Right atrium auricular region (tissue), 2 donors: Measurements from ENCODE around the gene MCF2L. TPM values are rescaled to one million over a fixed set of nuclear protein-coding genes. Genes with fewer than 3 reads are reported as not detected.
"Not testable (repeated sequence)": the region's sequence is repeated elsewhere in the genome, so short reads cannot be mapped to it uniquely, and the experiment has no call there.

Source experiments
- DNase-seq: peaks from one replicate; pipeline ENCODE4 v3.0.0-alpha.2; 2019; ENCODE audit warnings: low spot score
- H3K27ac ChIP-seq, 2 donors: fragments of 200-600 bp; sonication (generic); 1 replicate in 1 of 2; 2 replicates in 1 of 2; pipeline ENCODE4 v1.5.1; 2016 to 2019
- H3K27me3 ChIP-seq, 2 donors: fragments of 200-600 bp; sonication (generic); one replicate each; pipeline versions ENCODE4 v1.5.1 to v1.6.0; 2017 to 2019
- H3K36me3 ChIP-seq: fragments of 200-600 bp; sonication (generic); one replicate; pipeline ENCODE4 v1.5.1; 2016
- H3K4me1 ChIP-seq, 2 donors: fragments of 200-600 bp; sonication (generic); one replicate each; pipeline versions ENCODE4 v1.5.1 to v1.6.0; 2017 to 2019
- H3K4me3 ChIP-seq, 2 donors: fragments of 200-600 bp; sonication (generic); 1 replicate in 1 of 2; 2 replicates in 1 of 2; pipeline ENCODE4 v1.5.1; 2017 to 2019; ENCODE audit warnings: mild to moderate bottlenecking in 1 of 2, moderate library complexity in 1 of 2
- H3K9me3 ChIP-seq, 2 donors: fragments of 200-600 bp; sonication (generic); one replicate each; pipeline ENCODE4 v1.5.1; 2019
- total RNA-seq, 2 donors: library from RNA; depleted of rRNA; stranded (reverse); fragments of >200 nt; gene quantifications; one replicate each; pipeline ENCODE4 v1.1.0, GENCODE V29; 2016
- TF ChIP-seq, protein P1 (sequence below), 2 donors: fragments of 200-600 bp; sonication (generic); IDR thresholded peaks; one replicate each; pipeline ENCODE4 v1.5.1; 2019; ENCODE audit warnings: antibody characterized with exemption in 2 of 2

The MCF2L gene
- total RNA-seq, 2 donors from 2014 or later = 17.1 to 21.6 TPM

DNA sequence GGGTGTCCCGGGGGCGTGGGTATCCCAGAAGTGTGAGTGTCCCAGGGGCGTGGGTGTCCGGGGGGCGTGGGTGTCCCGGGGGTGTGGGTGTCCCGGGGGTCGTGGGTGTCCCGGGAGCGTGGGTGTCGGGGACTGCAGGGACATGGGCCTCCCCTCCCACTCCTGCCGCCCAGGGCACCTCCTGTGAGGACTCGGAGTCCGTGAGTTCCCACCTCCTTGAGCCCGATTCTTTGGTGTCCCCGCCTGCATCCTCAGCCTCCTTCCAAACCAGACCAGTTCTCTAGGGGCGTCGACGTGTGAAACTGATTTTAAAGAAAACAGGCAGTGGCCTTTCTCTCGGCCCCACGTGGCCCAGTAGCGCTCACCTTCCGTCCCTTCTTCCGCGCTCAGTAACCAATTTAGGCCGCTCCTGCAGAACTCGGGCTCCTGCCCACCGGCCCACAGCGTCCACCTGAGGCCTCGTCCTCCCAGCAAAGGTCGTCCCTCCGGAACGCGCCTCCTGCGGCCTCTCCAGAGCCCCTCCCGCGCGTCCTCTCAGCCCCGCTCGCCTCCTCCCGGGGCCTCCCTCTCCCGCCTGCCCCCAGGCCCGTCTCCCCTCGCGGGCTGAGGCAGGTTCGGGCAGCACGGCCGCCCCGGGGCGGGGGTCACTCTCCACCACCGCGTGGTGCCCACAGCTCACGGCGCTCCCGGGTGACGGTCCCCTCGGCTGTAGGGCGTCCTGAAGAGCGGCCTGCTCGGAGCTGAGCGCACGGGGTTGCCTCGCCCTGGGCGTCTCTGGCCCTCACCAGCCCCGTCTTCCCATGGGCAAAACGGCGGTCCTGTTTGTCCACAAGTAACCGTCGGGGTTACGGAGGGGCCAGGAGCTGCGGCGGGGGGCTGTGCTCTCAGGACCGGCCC, 140.4 kb downstream of the MCF2L start:
- H3K4me3 ChIP-seq = peak overlapping the region in 1 of 2 donors; percentile 55
- H3K27me3 ChIP-seq = peaks cover 0 to 12% of the 10 kb centered on the region in 2 donors
- H3K27ac ChIP-seq = no peak overlapping the region
- no peaks in the 10 kb centered on the region for H3K9me3 ChIP-seq
- no peak for DNase-seq
- H3K4me1 ChIP-seq = peaks cover 0 to 17% of the 10 kb centered on the region in 2 donors
- TF ChIP-seq, protein P1, sequence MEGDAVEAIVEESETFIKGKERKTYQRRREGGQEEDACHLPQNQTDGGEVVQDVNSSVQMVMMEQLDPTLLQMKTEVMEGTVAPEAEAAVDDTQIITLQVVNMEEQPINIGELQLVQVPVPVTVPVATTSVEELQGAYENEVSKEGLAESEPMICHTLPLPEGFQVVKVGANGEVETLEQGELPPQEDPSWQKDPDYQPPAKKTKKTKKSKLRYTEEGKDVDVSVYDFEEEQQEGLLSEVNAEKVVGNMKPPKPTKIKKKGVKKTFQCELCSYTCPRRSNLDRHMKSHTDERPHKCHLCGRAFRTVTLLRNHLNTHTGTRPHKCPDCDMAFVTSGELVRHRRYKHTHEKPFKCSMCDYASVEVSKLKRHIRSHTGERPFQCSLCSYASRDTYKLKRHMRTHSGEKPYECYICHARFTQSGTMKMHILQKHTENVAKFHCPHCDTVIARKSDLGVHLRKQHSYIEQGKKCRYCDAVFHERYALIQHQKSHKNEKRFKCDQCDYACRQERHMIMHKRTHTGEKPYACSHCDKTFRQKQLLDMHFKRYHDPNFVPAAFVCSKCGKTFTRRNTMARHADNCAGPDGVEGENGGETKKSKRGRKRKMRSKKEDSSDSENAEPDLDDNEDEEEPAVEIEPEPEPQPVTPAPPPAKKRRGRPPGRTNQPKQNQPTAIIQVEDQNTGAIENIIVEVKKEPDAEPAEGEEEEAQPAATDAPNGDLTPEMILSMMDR (IDR thresholded peaks at IDR 0.05) = no peak
- H3K36me3 ChIP-seq = no peaks in the 10 kb centered on the region

DNA sequence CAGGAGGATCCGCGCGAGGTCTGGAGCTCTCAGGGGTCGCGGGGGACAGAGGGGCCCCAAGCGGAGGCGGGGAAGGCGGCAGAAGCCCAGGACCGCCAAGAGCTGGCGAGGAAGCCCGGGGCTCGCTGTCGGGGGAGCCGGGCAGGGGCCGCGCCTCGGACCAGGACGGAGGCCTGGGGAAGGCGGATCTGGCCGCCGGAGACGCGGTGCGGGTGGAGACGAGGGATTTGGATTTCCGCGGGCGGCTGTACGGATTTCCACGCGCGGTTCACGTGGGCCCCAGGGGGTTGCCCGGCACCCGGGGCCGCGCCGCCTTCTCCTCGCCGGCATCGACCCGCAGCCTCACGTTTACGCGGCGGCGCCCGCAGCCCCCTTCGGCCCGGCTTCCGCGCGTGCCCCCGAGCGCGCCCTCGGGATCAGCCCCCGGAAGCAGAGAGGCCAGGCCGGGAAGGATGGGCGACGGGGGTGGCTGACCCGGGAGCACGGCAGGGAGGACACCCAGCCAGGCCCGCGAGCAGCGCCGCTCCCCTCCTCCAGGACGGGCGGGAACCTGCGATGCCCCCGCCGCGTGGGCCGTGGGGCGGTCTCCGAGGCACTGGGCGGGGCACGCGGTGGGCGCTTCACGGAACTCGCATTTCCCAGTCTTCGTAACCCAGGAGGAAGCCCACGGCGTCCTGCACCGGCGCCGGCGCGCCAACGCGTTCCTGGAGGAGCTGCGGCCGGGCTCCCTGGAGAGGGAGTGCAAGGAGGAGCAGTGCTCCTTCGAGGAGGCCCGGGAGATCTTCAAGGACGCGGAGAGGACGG, 141.2 kb downstream of the MCF2L start:
- H3K4me3 ChIP-seq = peak overlapping the region; percentile 33 to 55
- H3K27me3 ChIP-seq = peaks cover 0 to 12% of the 10 kb centered on the region in 2 donors
- H3K4me1 ChIP-seq = peaks cover 0 to 17% of the 10 kb centered on the region in 2 donors
- TF ChIP-seq, protein P1 (IDR thresholded peaks at IDR 0.05) = no peak
- no peak for DNase-seq
- H3K27ac ChIP-seq = no peak overlapping the region
- H3K36me3 ChIP-seq = no peaks in the 10 kb centered on the region
- H3K9me3 ChIP-seq = no peaks in the 10 kb centered on the region

DNA sequence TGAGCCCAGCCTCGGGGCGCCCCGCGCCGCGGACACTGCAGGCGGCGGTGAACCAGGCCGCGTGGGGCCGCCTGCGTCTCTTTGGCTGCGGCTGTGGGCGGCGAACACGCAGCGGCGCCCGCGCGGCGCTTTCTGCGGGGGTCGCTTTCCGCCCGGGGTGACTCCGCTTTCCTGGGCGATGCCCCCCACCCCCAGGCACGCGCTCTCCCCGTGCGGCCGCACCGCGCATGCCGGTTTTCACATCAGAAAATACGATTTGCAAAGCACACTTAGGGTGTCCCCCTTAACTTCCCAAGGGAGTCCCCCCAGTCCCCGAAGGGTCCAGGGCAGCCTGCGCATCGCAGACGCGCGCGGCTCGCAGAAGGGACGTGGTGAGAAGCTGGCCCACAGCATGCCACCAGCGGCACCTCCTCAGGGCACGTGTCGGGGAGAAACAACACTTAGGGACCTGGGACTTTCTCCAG, 141.9 kb downstream of the MCF2L start:
- H3K27me3 ChIP-seq = peaks cover 0 to 12% of the 10 kb centered on the region in 2 donors
- no peak for DNase-seq

DNA sequence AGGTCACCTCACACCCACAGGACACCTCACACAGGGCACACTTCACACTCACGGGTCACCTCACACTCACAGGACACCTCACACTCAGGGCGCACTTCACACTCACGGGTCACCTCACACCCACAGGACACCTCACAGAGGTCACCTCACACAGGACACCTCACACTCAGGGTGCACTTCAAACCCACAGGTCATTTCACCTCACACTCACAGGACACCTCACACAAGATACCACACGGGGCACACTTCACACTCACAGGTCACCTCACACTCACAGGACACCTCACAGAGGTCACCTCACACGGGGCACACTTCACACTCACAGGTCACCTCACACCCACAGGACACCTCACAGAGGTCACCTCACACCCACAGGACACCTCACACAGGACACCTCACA, 142.8 kb downstream of the MCF2L start:
- DNase-seq, H3K4me3 ChIP-seq, H3K9me3 ChIP-seq, H3K36me3 ChIP-seq, H3K27ac ChIP-seq: not testable (repeated sequence)
- H3K27me3 ChIP-seq = peaks cover 0 to 12% of the 10 kb centered on the region in 2 donors
- H3K4me1 ChIP-seq = peaks cover 0 to 17% of the 10 kb centered on the region in 2 donors

More for the DNA sequence above, 141.9 kb downstream of the MCF2L start:
- Histone ChIP-seq H3K27ac (no peak overlapping the region), H3K9me3 (no peaks in the 10 kb centered on the region), H3K36me3 (no peaks in the 10 kb centered on the region), H3K4me3 (peak overlapping the region; percentile 33 to 55), H3K4me1 (peaks cover 0 to 17% of the 10 kb centered on the region in 2 donors)
- TF ChIP-seq, protein P1 (IDR thresholded peaks at IDR 0.05) = no peak

DNA sequence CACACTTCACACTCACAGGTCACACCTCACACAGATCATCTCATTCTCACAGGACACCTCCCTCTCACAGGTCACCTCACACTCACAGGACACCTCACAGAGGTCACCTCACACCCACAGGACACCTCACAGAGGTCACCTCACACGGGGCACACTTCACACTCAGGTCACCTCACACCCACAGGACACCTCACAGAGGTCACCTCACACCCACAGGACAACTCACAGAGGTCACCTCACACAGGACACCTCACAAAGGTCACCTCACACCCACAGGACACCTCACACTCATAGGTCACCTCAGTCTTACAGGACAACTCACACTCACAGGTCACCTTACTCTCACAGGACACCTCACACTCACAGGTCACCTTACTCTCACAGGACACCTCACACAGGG, 143.5 kb downstream of the MCF2L start:
- Histone ChIP-seq H3K27me3 (peaks cover 0 to 12% of the 10 kb centered on the region in 2 donors), H3K4me1 (peaks cover 0 to 17% of the 10 kb centered on the region in 2 donors)
- not testable (repeated sequence) for H3K4me3 ChIP-seq, H3K27ac ChIP-seq, H3K36me3 ChIP-seq, H3K9me3 ChIP-seq, DNase-seq

DNA sequence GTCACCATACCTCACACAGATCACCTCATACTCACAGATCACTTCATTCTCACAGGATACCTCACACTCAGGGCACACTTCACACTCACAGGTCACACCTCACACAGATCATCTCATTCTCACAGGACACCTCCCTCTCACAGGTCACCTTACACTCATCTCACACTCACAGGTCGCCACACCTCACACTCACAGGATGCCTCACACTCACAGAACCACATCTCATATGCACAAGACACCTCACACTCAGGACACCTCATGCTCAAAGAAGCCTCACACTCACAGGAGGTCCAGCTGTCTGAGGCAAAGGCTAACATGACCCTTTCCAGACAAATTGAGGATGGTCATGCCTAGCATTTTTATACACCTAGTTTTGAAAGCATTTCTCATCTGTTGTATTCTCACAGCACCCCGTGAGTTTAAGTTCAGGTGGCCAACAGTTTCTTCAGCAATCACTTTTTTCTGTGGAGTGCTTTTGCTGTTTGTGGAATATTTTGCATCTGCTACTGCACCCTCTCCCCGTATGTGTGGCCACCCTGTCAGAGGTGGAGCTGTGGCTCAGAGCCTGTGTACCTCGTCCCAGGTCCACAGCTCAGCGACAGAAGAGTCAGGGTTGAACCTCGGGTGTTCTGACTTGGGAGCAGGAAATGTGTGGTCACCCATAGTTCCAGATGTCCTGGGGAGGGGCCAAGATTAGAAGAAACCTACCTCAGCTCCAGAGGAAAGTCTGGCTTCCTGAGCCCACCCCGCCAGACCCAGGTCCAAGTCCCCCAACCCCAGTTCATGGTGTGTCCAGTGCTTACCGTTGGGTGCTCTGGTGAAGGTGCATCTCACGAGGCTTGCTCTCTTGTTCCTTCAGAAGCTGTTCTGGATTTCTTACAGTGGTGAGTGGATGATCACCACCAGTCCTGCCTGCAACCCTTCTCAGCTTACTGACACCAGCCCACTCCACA, 144.2 kb downstream of the MCF2L start:
- Histone ChIP-seq H3K36me3 (no peaks in the 10 kb centered on the region), H3K4me1 (peaks cover 0 to 17% of the 10 kb centered on the region in 2 donors), H3K9me3 (no peaks in the 10 kb centered on the region), H3K27ac (no peak overlapping the region), H3K4me3 (no peak overlapping the region), H3K27me3 (peaks cover 0 to 12% of the 10 kb centered on the region in 2 donors)
- DNase-seq = no peak
- TF ChIP-seq, protein P1 (IDR thresholded peaks at IDR 0.05) = no peak
